Nephron progenitor cell (in vitro differentiated cells): ENCODE measurements around the gene GJB4.

Experiments used
- DNase-seq: peaks from one replicate; pipeline ENCODE4 v3.0.0; 2021
- H3K27ac Mint-ChIP-seq: 2 replicates; pipeline ENCODE4 v1.8.0; 2021; ENCODE audit warnings: mild to moderate bottlenecking, moderate library complexity, mixed read lengths
- H3K27me3 Mint-ChIP-seq: 2 replicates; pipeline ENCODE4 v1.8.0; 2021; ENCODE audit warnings: mild to moderate bottlenecking, low read depth, mixed read lengths; ENCODE audit not compliant: poor library complexity
- H3K36me3 Mint-ChIP-seq: 2 replicates; pipeline ENCODE4 v1.8.0; 2021; ENCODE audit warnings: low read depth, mixed read lengths
- H3K4me1 Mint-ChIP-seq: 2 replicates; pipeline ENCODE4 v1.8.0; 2021; ENCODE audit warnings: mixed read lengths
- H3K4me3 Mint-ChIP-seq: 2 replicates; pipeline ENCODE4 v1.8.0; 2021; ENCODE audit warnings: mild to moderate bottlenecking, moderate library complexity, mixed read lengths
- H3K9me3 Mint-ChIP-seq: 2 replicates; pipeline ENCODE4 v1.8.0; 2021; ENCODE audit warnings: mild to moderate bottlenecking, moderate library complexity, mixed read lengths
- CTCF ChIP-seq: fragments of 200-600 bp; sonication (generic); IDR thresholded peaks from 2 replicates; pipeline ENCODE4 v1.5.0; 2021; ENCODE audit warnings: antibody characterized with exemption

GJB4 gene

DNA sequence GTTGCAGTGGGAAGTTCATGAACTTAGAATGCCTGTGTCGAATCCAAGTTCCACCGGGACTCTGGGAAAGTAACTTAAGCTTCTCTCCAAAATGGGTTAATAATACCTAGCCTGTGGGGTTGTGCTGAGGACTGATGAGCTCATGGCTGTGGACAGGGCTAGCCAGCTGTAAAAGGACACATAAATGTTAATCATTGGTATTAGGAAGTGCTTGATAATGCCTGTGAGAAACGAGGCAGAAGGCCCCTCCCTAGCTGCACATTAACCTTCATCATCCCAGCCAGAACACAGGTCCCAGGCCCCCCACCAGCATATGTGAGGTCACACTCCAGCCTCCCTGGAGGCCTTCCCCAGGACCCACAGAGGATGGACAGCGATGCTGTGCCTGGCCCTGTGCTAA lies 789 bp upstream of the GJB4 start:
- Mint-ChIP-seq H3K27me3 (peaks cover 15% of the 10 kb centered on the region), H3K27ac (no peak overlapping the region), H3K36me3 (no peaks in the 10 kb centered on the region), H3K9me3 (no peaks in the 10 kb centered on the region), H3K4me3 (no peak overlapping the region), H3K4me1 (no peaks in the 10 kb centered on the region)
- DNase-seq, result no peak
- TF ChIP-seq CTCF, result no peak

DNA sequence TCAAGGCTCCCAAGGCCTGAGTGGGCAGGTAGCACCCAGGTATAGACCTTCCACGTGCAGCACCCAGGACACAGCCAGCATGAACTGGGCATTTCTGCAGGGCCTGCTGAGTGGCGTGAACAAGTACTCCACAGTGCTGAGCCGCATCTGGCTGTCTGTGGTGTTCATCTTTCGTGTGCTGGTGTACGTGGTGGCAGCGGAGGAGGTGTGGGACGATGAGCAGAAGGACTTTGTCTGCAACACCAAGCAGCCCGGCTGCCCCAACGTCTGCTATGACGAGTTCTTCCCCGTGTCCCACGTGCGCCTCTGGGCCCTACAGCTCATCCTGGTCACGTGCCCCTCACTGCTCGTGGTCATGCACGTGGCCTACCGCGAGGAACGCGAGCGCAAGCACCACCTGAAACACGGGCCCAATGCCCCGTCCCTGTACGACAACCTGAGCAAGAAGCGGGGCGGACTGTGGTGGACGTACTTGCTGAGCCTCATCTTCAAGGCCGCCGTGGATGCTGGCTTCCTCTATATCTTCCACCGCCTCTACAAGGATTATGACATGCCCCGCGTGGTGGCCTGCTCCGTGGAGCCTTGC lies 1.7 kb downstream of the GJB4 start:
- Mint-ChIP-seq H3K36me3 (no peaks in the 10 kb centered on the region), H3K9me3 (no peaks in the 10 kb centered on the region), H3K27ac (no peak overlapping the region), H3K27me3 (peaks cover 16% of the 10 kb centered on the region), H3K4me3 (no peak overlapping the region), H3K4me1 (no peaks in the 10 kb centered on the region)
- no peak for TF ChIP-seq CTCF
- no peak for DNase-seq

- H3K27me3 Mint-ChIP-seq, result peaks cover 16% of the 10 kb centered on the region
- no peaks in the 10 kb centered on the region for H3K9me3 Mint-ChIP-seq
- DNase-seq, result no peak
- H3K4me3 Mint-ChIP-seq, result no peak overlapping the region
- H3K36me3 Mint-ChIP-seq, result no peaks in the 10 kb centered on the region
- H3K27ac Mint-ChIP-seq, result no peak overlapping the region
- no peak for TF ChIP-seq CTCF
- H3K4me1 Mint-ChIP-seq, result no peaks in the 10 kb centered on the region
Observed at GRCh38 chr1:34761776-34762307, 2.3 kb downstream of the GJB4 start.

- H3K4me3 Mint-ChIP-seq, result no peak overlapping the region
- H3K27me3 Mint-ChIP-seq, result peaks cover 16% of the 10 kb centered on the region
- no peak for TF ChIP-seq CTCF
- no peak for DNase-seq
- H3K4me1 Mint-ChIP-seq, result no peaks in the 10 kb centered on the region
- no peak overlapping the region for H3K27ac Mint-ChIP-seq
- no peaks in the 10 kb centered on the region for H3K36me3 Mint-ChIP-seq
- H3K9me3 Mint-ChIP-seq, result no peaks in the 10 kb centered on the region
Observed at GRCh38 chr1:34762474-34763141, 3.1 kb downstream of the GJB4 start.

GRCh38 chr1:34763142-34763781 lies 3.7 kb downstream of the GJB4 start:
- no peaks in the 10 kb centered on the region for H3K9me3 Mint-ChIP-seq
- H3K4me3 Mint-ChIP-seq, result no peak overlapping the region
- H3K4me1 Mint-ChIP-seq, result no peaks in the 10 kb centered on the region
- no peaks in the 10 kb centered on the region for H3K36me3 Mint-ChIP-seq
- DNase-seq, result no peak
- peaks cover 16% of the 10 kb centered on the region for H3K27me3 Mint-ChIP-seq
- no peak overlapping the region for H3K27ac Mint-ChIP-seq
- no peak for TF ChIP-seq CTCF
